SK-N-MC (cell line): ENCODE data around the gene HCRTR1.

ENCODE experiments used
- EZH2 ChIP-seq: fragments of 200-600 bp; sonication (generic); IDR thresholded peaks from one replicate; pipeline ENCODE4 v1.6.1; 2017; ENCODE audit warnings: antibody characterized with exemption
- FOXP2 ChIP-seq: optimal IDR thresholded peaks from 2 replicates; pipeline ENCODE3; 2011; ENCODE audit warnings: mild to moderate bottlenecking, moderate library complexity; ENCODE audit not compliant: insufficient read depth; ENCODE audit errors: extremely low read length, control extremely low read depth
- POLR2AphosphoS5 ChIP-seq: IDR thresholded peaks from 2 replicates; pipeline ENCODE4 v1.6.1; 2012; ENCODE audit warnings: mild to moderate bottlenecking, low read depth, low read length, borderline replicate concordance

DNA sequence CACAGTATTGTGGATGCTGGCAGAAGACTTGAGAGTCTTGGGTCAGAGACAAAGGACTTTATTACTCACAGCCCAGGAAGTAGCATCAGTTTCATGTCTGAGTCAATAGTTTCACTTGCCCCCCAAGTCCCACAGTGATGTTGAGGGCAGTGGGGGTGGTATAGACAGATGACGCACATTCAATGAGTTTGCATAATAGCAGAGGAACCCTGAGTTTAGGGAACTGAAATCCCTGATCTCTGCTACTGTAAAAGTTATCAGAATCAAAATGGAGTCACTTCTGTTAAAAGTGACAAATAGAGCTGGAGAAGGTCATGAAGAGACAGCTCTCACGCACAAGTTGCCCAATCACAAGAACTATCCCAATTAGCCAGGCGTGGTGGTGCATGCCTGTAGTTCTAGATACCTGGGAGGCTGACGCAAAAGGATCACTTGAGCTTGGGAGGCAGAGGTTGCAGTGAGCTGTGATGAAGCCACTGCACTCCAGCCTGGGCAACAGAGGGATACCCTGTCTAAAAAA is 11.5 kb upstream of the HCRTR1 start:
- no peak for TF ChIP-seq EZH2
- TF ChIP-seq POLR2AphosphoS5: no peak
- no peak for TF ChIP-seq FOXP2
